GM12874 (cell line): ENCODE data around the gene MAD2L2.

ENCODE experiments used
- TF ChIP-seq, protein P1 (sequence below): IDR thresholded peaks from 2 replicates; pipeline ENCODE4 v1.5.1; 2011; ENCODE audit warnings: low read depth, mild to moderate bottlenecking, control low read depth, low read length, moderate library complexity; ENCODE audit not compliant: insufficient read depth

The MAD2L2 gene

DNA sequence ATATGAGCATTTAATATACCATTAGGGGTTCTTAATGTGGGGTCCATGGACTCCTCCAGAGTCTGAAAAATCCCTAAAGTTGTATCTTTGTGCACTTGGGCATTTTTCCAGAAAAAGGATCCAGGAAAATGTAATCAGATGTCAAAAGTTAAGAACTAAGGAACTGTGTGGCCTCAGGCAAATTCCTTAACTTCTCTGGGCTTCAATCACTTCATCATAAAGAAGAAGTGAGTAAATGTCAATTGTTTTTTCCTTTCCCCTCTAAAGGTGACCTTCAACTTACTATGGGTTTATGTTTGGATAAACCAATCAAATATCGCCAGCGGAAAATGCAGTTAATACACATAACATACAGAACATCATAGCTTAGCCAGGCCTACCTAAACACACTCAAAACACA is 2.5 kb downstream of the MAD2L2 start:
- TF ChIP-seq, protein P1, sequence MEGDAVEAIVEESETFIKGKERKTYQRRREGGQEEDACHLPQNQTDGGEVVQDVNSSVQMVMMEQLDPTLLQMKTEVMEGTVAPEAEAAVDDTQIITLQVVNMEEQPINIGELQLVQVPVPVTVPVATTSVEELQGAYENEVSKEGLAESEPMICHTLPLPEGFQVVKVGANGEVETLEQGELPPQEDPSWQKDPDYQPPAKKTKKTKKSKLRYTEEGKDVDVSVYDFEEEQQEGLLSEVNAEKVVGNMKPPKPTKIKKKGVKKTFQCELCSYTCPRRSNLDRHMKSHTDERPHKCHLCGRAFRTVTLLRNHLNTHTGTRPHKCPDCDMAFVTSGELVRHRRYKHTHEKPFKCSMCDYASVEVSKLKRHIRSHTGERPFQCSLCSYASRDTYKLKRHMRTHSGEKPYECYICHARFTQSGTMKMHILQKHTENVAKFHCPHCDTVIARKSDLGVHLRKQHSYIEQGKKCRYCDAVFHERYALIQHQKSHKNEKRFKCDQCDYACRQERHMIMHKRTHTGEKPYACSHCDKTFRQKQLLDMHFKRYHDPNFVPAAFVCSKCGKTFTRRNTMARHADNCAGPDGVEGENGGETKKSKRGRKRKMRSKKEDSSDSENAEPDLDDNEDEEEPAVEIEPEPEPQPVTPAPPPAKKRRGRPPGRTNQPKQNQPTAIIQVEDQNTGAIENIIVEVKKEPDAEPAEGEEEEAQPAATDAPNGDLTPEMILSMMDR: no peak

DNA sequence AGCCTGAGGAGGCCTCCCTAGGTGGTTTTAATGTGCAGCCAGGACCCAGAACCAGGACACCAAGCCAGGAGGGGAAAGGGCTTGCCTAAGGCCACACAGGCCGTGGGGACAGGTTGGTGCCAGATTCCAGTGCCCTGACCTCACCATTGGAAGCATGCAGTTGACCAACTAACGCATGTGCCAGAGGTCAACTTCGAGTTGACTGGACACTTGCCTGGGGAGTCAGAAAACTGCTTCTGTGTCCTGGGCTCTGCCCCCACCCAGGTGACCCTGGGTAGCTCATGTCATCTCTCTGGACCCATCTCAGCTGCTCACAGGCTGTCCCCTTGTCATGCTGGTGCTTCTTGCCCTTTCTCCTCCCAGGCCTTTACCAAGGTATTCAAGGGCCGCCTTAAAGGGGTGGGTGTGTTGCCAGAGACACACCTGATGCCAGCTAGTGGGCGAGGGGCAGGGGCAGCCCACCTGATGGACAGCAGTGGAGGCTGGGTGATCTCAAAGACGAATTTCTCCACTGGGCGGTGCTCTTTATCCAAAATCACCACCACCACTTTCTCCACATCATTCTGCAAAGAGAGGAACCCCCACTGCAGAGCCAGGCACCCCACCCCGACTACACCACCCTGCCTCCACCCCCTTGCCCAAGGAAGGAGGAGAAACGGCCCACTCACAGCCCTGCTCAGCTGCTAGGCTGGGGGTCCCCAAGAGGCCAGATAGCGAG is 4.4 kb downstream of the MAD2L2 start:
- TF ChIP-seq, protein P1: no peak

DNA sequence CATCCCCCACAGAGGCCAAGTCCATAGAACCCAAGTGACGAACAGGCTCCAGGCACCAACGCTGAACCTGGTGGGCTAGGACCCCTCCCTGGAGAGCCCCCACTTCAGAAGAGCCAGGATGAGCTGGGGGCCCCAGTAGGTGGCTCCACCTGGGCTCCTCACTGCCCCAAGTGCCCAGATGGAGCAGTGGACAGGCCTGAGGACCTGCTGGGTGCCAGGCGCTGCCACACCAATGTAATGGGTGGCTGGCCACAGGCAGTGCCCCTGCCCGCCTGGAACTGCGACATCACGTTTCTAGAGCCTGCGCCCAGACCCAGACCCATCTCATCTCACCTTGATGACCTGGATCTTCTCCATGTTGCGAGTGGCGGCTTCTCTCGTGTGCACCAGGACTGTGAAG is 5.6 kb downstream of the MAD2L2 start:
- TF ChIP-seq, protein P1: no peak

DNA sequence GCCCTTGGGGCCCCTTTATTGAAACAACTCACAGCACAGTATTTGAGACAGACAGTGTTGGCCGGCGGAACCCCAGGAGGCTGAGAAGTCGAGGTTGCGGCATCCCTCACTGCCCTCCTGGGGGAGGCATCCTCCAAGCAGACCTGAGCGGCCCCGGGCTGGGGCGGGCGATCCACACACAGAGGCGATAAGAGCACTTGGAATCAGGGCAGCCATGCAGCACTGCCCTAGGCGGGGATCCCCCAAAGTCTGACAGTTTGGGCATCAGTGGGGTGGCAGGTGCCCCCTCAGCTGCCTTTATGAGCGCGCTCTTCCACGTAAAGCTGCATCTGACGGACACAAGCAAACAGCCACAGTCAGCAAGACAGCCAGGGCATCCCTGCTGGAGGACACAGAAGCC is 6.5 kb downstream of the MAD2L2 start:
- TF ChIP-seq, protein P1: no peak

DNA sequence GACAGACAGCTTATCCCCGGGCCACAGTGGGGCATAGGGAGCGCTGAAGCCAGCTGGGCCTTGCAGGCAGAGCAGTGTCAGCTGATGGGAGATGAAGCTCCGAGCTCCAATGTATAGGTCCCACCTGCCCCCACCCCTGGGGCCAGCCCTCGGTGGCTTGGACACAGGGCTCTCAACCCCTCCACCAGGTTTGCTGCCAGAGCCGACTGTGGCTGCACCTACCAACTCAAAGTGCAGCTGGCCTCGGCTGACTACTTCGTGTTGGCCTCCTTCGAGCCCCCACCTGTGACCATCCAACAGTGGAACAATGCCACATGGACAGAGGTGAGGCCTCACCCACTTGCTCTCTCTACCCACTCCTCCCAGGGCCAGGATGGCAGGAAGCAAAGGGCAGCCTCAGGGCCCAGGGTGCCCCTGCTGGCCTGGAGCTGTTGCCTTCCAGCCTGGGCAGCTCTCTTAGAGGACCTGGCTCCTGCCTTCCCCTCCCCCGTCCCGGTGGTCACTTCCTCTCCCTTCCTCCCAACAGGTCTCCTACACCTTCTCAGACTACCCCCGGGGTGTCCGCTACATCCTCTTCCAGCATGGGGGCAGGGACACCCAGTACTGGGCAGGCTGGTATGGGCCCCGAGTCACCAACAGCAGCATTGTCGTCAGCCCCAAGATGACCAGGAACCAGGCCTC is 7.7 kb downstream of the MAD2L2 start:
- TF ChIP-seq, protein P1: no peak

DNA sequence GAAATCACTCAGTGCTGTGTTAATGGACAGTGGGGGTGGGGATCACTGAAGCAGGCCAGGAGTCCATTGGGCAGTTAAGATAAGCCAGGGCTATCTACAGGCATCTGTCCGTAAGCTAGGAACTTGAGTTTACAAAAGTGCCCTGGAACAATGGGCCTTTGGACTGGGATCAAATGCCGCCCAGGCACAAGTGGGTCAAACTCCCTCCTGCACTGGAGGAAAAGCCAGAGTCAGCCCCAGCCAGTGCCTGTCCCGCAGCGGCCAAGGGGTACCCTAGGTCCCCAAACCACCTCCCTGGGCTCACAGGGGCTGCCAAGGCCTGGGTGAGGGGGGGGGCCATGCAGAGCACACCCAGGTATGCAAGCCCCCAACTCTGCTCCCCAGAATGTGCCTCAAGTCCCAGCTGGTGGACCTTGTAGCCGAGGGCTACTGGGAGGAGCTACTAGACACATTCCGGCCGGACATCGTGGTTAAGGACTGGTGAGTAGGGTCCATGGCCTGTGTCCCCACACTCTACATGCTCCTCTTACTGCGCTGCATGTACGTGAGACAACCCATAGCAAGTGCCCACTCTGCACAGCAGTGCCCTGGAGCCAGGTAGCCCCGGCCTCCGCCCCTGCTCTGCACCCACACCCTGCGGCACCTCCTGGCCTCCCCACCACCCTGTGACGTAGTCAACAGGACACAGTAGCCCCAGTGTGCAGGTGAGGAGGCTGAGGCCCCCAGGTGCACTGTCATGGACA is 9.2 kb downstream of the MAD2L2 start:
- TF ChIP-seq, protein P1: no peak

DNA sequence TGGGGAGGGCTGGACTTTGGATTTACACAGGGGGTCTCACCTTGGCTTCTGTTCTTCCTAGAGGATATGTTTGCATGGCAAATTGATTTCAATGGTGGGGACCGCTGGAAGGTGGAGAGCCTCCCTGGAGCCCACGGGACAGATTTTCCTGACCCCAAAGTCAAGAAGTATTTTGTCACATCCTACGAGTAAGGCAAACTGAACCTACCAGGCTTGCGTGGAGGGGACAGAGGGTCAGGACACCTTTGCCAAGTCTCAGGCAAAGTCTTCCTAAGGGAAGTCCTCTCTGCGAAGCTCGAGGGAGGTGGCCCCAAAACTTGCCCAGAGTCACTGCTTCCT is 9.8 kb downstream of the MAD2L2 start:
- TF ChIP-seq, protein P1: no peak
